ENCODE results near the gene CHID1.

Gene CHID1

GRCh38 chr11:870418-870817, 40.2 kb downstream of the CHID1 start:
- no peak overlapping the region for H3K4me3 ChIP-seq (ENCODE audit: insufficient read depth in 1 of 2, low read depth in 1 of 2, low read length in 2 of 2)
- no peak overlapping the region for H3K23ac ChIP-seq (ENCODE audit: low read length in 2 of 2)
- H2BK15ac ChIP-seq (ENCODE audit: low read depth, poor library complexity, severe bottlenecking), result no peak overlapping the region
- H2AK5ac ChIP-seq (ENCODE audit: low read length, severe bottlenecking), result no peak overlapping the region
- H3K27ac ChIP-seq (ENCODE audit: low read length, poor library complexity, severe bottlenecking), result no peak overlapping the region
- H4K91ac ChIP-seq (ENCODE audit: low read length), result no peak overlapping the region
- no peaks in the 10 kb centered on the region for H3K79me1 ChIP-seq (replicated peaks; ENCODE audit: low read length, poor library complexity, severe bottlenecking)
- H2BK5ac ChIP-seq (ENCODE audit: low read depth, low read length, poor library complexity, severe bottlenecking), result no peak overlapping the region
- H2BK12ac ChIP-seq (ENCODE audit: low read length in 2 of 2), result no peak overlapping the region
- no peaks in the 10 kb centered on the region for H3K9me3 ChIP-seq (ENCODE audit: control insufficient read depth, low read length)
- no peak for DNase-seq
- H2BK120ac ChIP-seq (ENCODE audit: low read depth, low read length), result no peak overlapping the region
- H2AFZ ChIP-seq (ENCODE audit: low read depth, low read length), result no peak overlapping the region
- no peak overlapping the region for H3K14ac ChIP-seq (ENCODE audit: low read length in 2 of 2)
- H3K27me3 ChIP-seq (ENCODE audit: control insufficient read depth in 1 of 2, insufficient read depth in 1 of 2, low read length in 2 of 2), result no peaks in the 10 kb centered on the region
- H3K4ac ChIP-seq (ENCODE audit: low read depth in 1 of 2, low read length in 2 of 2), result no peak overlapping the region
- no peak overlapping the region for H4K8ac ChIP-seq (ENCODE audit: low read length)
- peaks cover 23 to 59% of the 10 kb centered on the region in 2 experiments for H3K36me3 ChIP-seq (ENCODE audit: control insufficient read depth in 1 of 2, insufficient read depth in 2 of 2, low read depth in 1 of 2, low read length in 2 of 2)
- no peak overlapping the region for H3K9ac ChIP-seq (ENCODE audit: low read length)
- peaks cover 15% of the 10 kb centered on the region for H3K4me1 ChIP-seq (ENCODE audit: control insufficient read depth, insufficient read depth, low read depth, low read length)
- H3K18ac ChIP-seq (ENCODE audit: low read depth in 1 of 2, low read length in 2 of 2), result no peak overlapping the region
- 89% methylated on average over 8 of the region's 8 CpGs for WGBS
- H3K4me2 ChIP-seq (ENCODE audit: low read length, poor library complexity, severe bottlenecking), result no peak overlapping the region

GRCh38 chr11:870127-870413, 40.5 kb downstream of the CHID1 start:
- H2AFZ ChIP-seq (ENCODE audit: low read depth, low read length), result no peak overlapping the region
- peaks cover 18% of the 10 kb centered on the region for H3K4me1 ChIP-seq (ENCODE audit: control insufficient read depth, insufficient read depth, low read depth, low read length)
- H2BK15ac ChIP-seq (ENCODE audit: low read depth, poor library complexity, severe bottlenecking), result no peak overlapping the region
- no peaks in the 10 kb centered on the region for H3K9me3 ChIP-seq (ENCODE audit: control insufficient read depth, low read length)
- no peak overlapping the region for H3K23ac ChIP-seq (ENCODE audit: low read length in 2 of 2)
- no peak overlapping the region for H3K27ac ChIP-seq (ENCODE audit: low read length, poor library complexity, severe bottlenecking)
- no peak overlapping the region for H3K18ac ChIP-seq (ENCODE audit: low read depth in 1 of 2, low read length in 2 of 2)
- H4K8ac ChIP-seq (ENCODE audit: low read length), result no peak overlapping the region
- no peaks in the 10 kb centered on the region for H3K79me1 ChIP-seq (replicated peaks; ENCODE audit: low read length, poor library complexity, severe bottlenecking)
- no peak overlapping the region for H2BK5ac ChIP-seq (ENCODE audit: low read depth, low read length, poor library complexity, severe bottlenecking)
- peak overlapping the region in 1 of 2 experiments; percentile 21 for H3K14ac ChIP-seq (ENCODE audit: low read length in 2 of 2)
- WGBS, result 69% methylated on average over 8 of the region's 8 CpGs
- no peak overlapping the region for H3K4me2 ChIP-seq (ENCODE audit: low read length, poor library complexity, severe bottlenecking)
- no peak overlapping the region for H3K4ac ChIP-seq (ENCODE audit: low read depth in 1 of 2, low read length in 2 of 2)
- H3K4me3 ChIP-seq (ENCODE audit: insufficient read depth in 1 of 2, low read depth in 1 of 2, low read length in 2 of 2), result no peak overlapping the region
- H3K27me3 ChIP-seq (ENCODE audit: control insufficient read depth in 1 of 2, insufficient read depth in 1 of 2, low read length in 2 of 2), result no peaks in the 10 kb centered on the region
- H2BK120ac ChIP-seq (ENCODE audit: low read depth, low read length), result no peak overlapping the region
- DNase-seq, result no peak
- peaks cover 23 to 59% of the 10 kb centered on the region in 2 experiments for H3K36me3 ChIP-seq (ENCODE audit: control insufficient read depth in 1 of 2, insufficient read depth in 2 of 2, low read depth in 1 of 2, low read length in 2 of 2)
- no peak overlapping the region for H2AK5ac ChIP-seq (ENCODE audit: low read length, severe bottlenecking)
- no peak overlapping the region for H4K91ac ChIP-seq (ENCODE audit: low read length)
- no peak overlapping the region for H3K9ac ChIP-seq (ENCODE audit: low read length)
- H2BK12ac ChIP-seq (ENCODE audit: low read length in 2 of 2), result no peak overlapping the region

DNA sequence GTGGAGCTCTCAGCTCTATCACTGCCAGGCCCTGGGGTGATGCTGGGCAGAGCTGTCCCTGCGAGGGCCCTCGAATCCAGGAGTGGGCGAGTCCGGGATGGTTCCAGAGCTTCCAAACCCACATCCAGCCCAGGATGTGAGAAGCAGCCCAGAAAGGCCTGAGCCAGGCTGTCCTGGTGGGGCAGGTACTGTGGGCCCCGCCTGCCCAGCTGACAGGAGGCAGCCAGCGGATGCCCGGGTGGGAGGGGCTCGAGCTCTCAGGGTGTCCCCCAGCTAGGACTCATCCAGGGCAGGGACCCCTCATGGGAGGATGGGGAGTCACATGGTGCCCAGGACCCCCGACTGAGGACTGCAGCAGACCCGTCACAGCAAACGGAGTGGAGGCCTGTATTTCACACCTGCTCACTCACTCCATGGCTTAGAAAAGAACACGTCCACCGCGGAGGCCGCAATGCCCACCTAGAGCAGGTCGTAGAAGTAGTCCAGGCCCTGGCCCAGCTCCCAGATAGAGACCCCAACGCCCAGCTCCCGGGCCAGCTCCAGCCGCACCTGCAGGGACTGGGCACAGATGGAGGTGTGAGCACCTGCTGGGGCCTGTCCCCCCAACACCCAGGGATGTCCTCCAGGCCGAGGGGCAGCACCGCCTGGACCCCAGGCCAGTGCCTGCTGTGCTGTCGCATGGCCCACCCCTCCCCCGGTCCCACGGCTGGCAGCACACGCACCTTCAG, 41.0 kb downstream of the CHID1 start:
- Histone ChIP-seq H3K4ac (ENCODE audit: low read depth in 1 of 2, low read length in 2 of 2) (no peak overlapping the region), H3K9ac (ENCODE audit: low read length) (no peak overlapping the region), H3K4me3 (ENCODE audit: insufficient read depth in 1 of 2, low read depth in 1 of 2, low read length in 2 of 2) (no peak overlapping the region), H3K36me3 (ENCODE audit: control insufficient read depth in 1 of 2, insufficient read depth in 2 of 2, low read depth in 1 of 2, low read length in 2 of 2) (peaks cover 28 to 59% of the 10 kb centered on the region in 2 experiments), H2BK120ac (ENCODE audit: low read depth, low read length) (no peak overlapping the region), H3K27ac (ENCODE audit: low read length, poor library complexity, severe bottlenecking) (no peak overlapping the region), H3K27me3 (ENCODE audit: control insufficient read depth in 1 of 2, insufficient read depth in 1 of 2, low read length in 2 of 2) (no peaks in the 10 kb centered on the region), H4K8ac (ENCODE audit: low read length) (no peak overlapping the region), H2BK5ac (ENCODE audit: low read depth, low read length, poor library complexity, severe bottlenecking) (no peak overlapping the region), H3K79me1 (replicated peaks; ENCODE audit: low read length, poor library complexity, severe bottlenecking) (no peaks in the 10 kb centered on the region), H2AFZ (ENCODE audit: low read depth, low read length) (no peak overlapping the region), H3K23ac (ENCODE audit: low read length in 2 of 2) (no peak overlapping the region), H3K18ac (ENCODE audit: low read depth in 1 of 2, low read length in 2 of 2) (no peak overlapping the region), H3K4me1 (ENCODE audit: control insufficient read depth, insufficient read depth, low read depth, low read length) (peaks cover 21% of the 10 kb centered on the region), H2BK15ac (ENCODE audit: low read depth, poor library complexity, severe bottlenecking) (no peak overlapping the region), H4K91ac (ENCODE audit: low read length) (no peak overlapping the region), H3K14ac (ENCODE audit: low read length in 2 of 2) (peak overlapping the region in 1 of 2 experiments; percentile 21), H2BK12ac (ENCODE audit: low read length in 2 of 2) (no peak overlapping the region), H3K9me3 (ENCODE audit: control insufficient read depth, low read length) (no peaks in the 10 kb centered on the region), H3K4me2 (ENCODE audit: low read length, poor library complexity, severe bottlenecking) (no peak overlapping the region), H2AK5ac (ENCODE audit: low read length, severe bottlenecking) (no peak overlapping the region)
- 93% methylated on average over 24 of the region's 25 CpGs for WGBS
- no peak for DNase-seq

GRCh38 chr11:868802-869201, 41.8 kb downstream of the CHID1 start:
- H3K4ac ChIP-seq (ENCODE audit: low read depth in 1 of 2, low read length in 2 of 2), result no peak overlapping the region
- H3K36me3 ChIP-seq (ENCODE audit: control insufficient read depth in 1 of 2, insufficient read depth in 2 of 2, low read depth in 1 of 2, low read length in 2 of 2), result peaks cover 35 to 64% of the 10 kb centered on the region in 2 experiments
- H3K4me3 ChIP-seq (ENCODE audit: insufficient read depth in 1 of 2, low read depth in 1 of 2, low read length in 2 of 2), result no peak overlapping the region
- no peak overlapping the region for H2BK12ac ChIP-seq (ENCODE audit: low read length in 2 of 2)
- H2BK120ac ChIP-seq (ENCODE audit: low read depth, low read length), result no peak overlapping the region
- H3K79me1 ChIP-seq (replicated peaks; ENCODE audit: low read length, poor library complexity, severe bottlenecking), result no peaks in the 10 kb centered on the region
- H3K4me1 ChIP-seq (ENCODE audit: control insufficient read depth, insufficient read depth, low read depth, low read length), result peaks cover 29% of the 10 kb centered on the region
- H4K8ac ChIP-seq (ENCODE audit: low read length), result no peak overlapping the region
- no peak overlapping the region for H2BK15ac ChIP-seq (ENCODE audit: low read depth, poor library complexity, severe bottlenecking)
- no peak overlapping the region for H3K14ac ChIP-seq (ENCODE audit: low read length in 2 of 2)
- no peak overlapping the region for H3K27ac ChIP-seq (ENCODE audit: low read length, poor library complexity, severe bottlenecking)
- no peak overlapping the region for H2BK5ac ChIP-seq (ENCODE audit: low read depth, low read length, poor library complexity, severe bottlenecking)
- no peak overlapping the region for H3K9ac ChIP-seq (ENCODE audit: low read length)
- no peak overlapping the region for H2AFZ ChIP-seq (ENCODE audit: low read depth, low read length)
- DNase-seq, result no peak
- H2AK5ac ChIP-seq (ENCODE audit: low read length, severe bottlenecking), result no peak overlapping the region
- no peaks in the 10 kb centered on the region for H3K9me3 ChIP-seq (ENCODE audit: control insufficient read depth, low read length)
- peak overlapping the region; percentile 36 for H4K91ac ChIP-seq (ENCODE audit: low read length)
- no peak overlapping the region for H3K4me2 ChIP-seq (ENCODE audit: low read length, poor library complexity, severe bottlenecking)
- 89% methylated on average over 12 of the region's 12 CpGs for WGBS
- H3K23ac ChIP-seq (ENCODE audit: low read length in 2 of 2), result no peak overlapping the region
- H3K27me3 ChIP-seq (ENCODE audit: control insufficient read depth in 1 of 2, insufficient read depth in 1 of 2, low read length in 2 of 2), result no peaks in the 10 kb centered on the region
- no peak overlapping the region for H3K18ac ChIP-seq (ENCODE audit: low read depth in 1 of 2, low read length in 2 of 2)

All from mesenchymal stem cell (in vitro differentiated cells and primary cell).